Calu3 (cell line): ENCODE measurements around the gene LAMA2. TPM values are rescaled to one million over a fixed set of nuclear protein-coding genes. Genes with fewer than 3 reads are reported as not detected.
A peak's percentile ranks its signal among the peaks of the same experiment; 100 is the strongest.

Experiments
- BruUV-seq: library from RNA; stranded (reverse); fragments of 400-500 nt; replicated peaks from 2 replicates; lab custom pipeline; 2021; lab: Mats Ljungman, UMichigan
- CTCF ChIA-PET: fragments of 300-600 bp; sonication (Branson Sonifier 250); formaldehyde crosslinking; loops from one replicate; lab custom pipeline; 2022; ENCODE audit warnings: antibody characterized with exemption; lab: Charles Lee
- DNase-seq: peaks from one replicate; pipeline ENCODE4 v3.0.0; 2022
- H3K27ac Mint-ChIP-seq: one replicate; pipeline ENCODE4 v1.8.0; 2022; ENCODE audit warnings: mixed read lengths; ENCODE audit not compliant: unreplicated experiment
- H3K27me3 Mint-ChIP-seq: one replicate; pipeline ENCODE4 v1.8.0; 2022; ENCODE audit warnings: mixed read lengths; ENCODE audit not compliant: unreplicated experiment
- H3K36me3 Mint-ChIP-seq: one replicate; pipeline ENCODE4 v1.8.0; 2022; ENCODE audit warnings: mild to moderate bottlenecking, moderate library complexity, mixed read lengths; ENCODE audit not compliant: insufficient read depth, unreplicated experiment
- H3K4me1 Mint-ChIP-seq: one replicate; pipeline ENCODE4 v1.8.0; 2022; ENCODE audit warnings: mild to moderate bottlenecking, low read depth, mixed read lengths; ENCODE audit not compliant: unreplicated experiment
- H3K4me3 Mint-ChIP-seq: one replicate; pipeline ENCODE4 v1.8.0; 2022; ENCODE audit warnings: mild to moderate bottlenecking, low read depth, moderate library complexity, mixed read lengths; ENCODE audit not compliant: unreplicated experiment
- H3K9me3 Mint-ChIP-seq: one replicate; pipeline ENCODE4 v1.8.0; 2022; ENCODE audit warnings: low read depth, mixed read lengths; ENCODE audit not compliant: unreplicated experiment
- intact Hi-C: fragments of 100-400 bp; cut with micrococcal nuclease; formaldehyde crosslinking; loops from one replicate; pipeline ENCODE4 v1.10.0; 2022; ENCODE audit not compliant: unreplicated experiment
- total RNA-seq: library from RNA; stranded (reverse); gene quantifications from 2 replicates; pipeline ENCODE4 v1.2.3, GENCODE V29; 2022
- TF ChIP-seq, protein P1 (sequence below): fragments of 200-600 bp; IDR thresholded peaks from one replicate; pipeline ENCODE4 v1.8.0; 2022; ENCODE audit warnings: antibody characterized with exemption; ENCODE audit not compliant: unreplicated experiment

Gene LAMA2
- total RNA-seq, 1 experiment from 2014 or later, result 0.80 TPM

DNA sequence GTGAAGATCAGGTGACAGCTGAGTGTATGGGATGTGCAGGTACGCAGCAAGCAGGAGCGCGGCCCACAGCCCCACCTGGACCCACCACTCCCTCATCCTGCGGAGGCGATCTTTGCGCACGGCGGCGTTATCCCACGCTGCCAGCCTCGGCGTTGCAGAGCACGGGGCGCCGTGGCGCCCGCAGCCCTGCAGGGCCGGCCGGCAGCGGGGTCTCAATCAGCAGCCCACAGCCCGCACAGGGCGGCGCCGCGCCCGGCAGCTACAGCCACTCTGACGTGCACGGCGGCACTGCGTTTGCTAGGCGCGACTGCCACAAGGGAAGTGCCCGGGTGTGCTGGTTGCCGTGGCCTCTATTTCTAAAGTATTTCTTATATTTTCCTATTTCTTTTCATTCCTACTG lies 46.9 kb downstream of the LAMA2 start:
- H3K4me3 Mint-ChIP-seq, result peak overlapping the region; percentile 21
- BruUV-seq, result no TSS peak
- H3K27ac Mint-ChIP-seq, result no peak overlapping the region
- TF ChIP-seq, protein P1, sequence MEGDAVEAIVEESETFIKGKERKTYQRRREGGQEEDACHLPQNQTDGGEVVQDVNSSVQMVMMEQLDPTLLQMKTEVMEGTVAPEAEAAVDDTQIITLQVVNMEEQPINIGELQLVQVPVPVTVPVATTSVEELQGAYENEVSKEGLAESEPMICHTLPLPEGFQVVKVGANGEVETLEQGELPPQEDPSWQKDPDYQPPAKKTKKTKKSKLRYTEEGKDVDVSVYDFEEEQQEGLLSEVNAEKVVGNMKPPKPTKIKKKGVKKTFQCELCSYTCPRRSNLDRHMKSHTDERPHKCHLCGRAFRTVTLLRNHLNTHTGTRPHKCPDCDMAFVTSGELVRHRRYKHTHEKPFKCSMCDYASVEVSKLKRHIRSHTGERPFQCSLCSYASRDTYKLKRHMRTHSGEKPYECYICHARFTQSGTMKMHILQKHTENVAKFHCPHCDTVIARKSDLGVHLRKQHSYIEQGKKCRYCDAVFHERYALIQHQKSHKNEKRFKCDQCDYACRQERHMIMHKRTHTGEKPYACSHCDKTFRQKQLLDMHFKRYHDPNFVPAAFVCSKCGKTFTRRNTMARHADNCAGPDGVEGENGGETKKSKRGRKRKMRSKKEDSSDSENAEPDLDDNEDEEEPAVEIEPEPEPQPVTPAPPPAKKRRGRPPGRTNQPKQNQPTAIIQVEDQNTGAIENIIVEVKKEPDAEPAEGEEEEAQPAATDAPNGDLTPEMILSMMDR, result no peak
- H3K27me3 Mint-ChIP-seq, result peaks cover 51% of the 10 kb centered on the region
- H3K4me1 Mint-ChIP-seq, result no peaks in the 10 kb centered on the region
- peaks cover 1% of the 10 kb centered on the region for H3K9me3 Mint-ChIP-seq
- DNase-seq, result no peak
- CTCF ChIA-PET, result no interaction called here
- intact Hi-C loops, result no loop called here
- H3K36me3 Mint-ChIP-seq, result no peaks in the 10 kb centered on the region

DNA sequence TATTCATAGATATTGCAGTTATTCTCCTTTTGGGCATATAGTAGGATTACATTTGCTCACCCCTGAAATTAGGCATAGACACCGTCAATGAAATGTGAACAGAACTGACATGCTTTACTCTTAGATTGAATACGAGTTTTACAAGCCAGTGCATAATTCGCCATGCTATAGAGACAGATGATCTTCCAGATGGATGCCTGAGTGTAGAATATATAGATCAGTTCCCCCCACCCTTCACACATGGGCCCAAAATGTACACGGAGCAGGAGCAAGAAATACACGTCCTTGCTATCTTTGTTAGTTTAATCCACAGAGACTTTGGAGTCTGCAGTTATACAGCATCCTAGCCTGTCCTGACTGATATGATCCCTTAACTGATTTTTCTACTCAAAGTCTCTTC lies 47.4 kb downstream of the LAMA2 start:
- Mint-ChIP-seq H3K4me3 (peak overlapping the region; percentile 21), H3K36me3 (no peaks in the 10 kb centered on the region), H3K9me3 (peaks cover 2% of the 10 kb centered on the region), H3K4me1 (no peaks in the 10 kb centered on the region), H3K27me3 (peaks cover 54% of the 10 kb centered on the region), H3K27ac (no peak overlapping the region)
- no TSS peak for BruUV-seq
- TF ChIP-seq, protein P1, result no peak
- intact Hi-C loops, result no loop called here
- DNase-seq, result no peak
- CTCF ChIA-PET, result no interaction called here

DNA sequence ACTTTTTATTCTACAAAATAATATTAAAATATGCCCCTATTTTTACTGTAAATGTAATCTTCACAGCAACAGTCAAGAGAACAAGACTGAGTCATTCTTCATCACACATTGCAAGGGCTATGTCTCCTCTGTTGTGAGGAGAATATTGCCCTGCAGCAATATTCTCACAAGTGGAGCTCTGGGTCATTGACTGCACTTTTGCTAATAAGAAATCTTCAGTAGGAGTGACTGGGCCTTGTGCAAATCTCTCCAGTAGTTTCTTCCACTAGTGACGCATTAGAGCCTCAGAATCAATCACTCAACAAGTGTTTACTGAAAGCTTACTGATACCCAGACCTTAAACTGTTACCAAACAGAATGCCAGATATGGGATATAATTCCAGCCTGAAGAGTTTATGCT lies 49.1 kb downstream of the LAMA2 start:
- Mint-ChIP-seq H3K36me3 (no peaks in the 10 kb centered on the region), H3K4me1 (no peaks in the 10 kb centered on the region), H3K4me3 (no peak overlapping the region), H3K27ac (no peak overlapping the region), H3K27me3 (peaks cover 59% of the 10 kb centered on the region), H3K9me3 (peaks cover 2% of the 10 kb centered on the region)
- CTCF ChIA-PET, result no interaction called here
- intact Hi-C loops, result no loop called here
- no peak for DNase-seq
- no TSS peak for BruUV-seq
- TF ChIP-seq, protein P1, result no peak

DNA sequence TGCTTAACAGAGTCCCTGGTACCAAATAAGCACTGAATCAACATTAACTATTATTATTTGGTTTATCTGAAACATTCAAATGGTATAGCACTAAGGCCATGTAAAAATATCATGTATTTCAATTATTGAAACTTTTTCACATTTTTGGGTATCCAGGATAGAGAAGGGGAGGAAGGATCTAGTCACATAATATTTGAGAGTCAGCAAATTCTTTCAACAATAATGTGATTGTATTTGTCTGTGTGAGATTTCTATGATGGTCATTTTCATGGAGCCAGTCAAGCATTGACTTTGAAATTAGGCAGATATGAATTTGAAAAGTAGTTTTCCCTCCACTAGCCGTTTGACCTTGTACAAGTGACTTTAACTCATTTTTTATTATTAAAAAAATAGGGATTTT lies 67.9 kb downstream of the LAMA2 start:
- TF ChIP-seq, protein P1, result no peak
- Mint-ChIP-seq H3K36me3 (no peaks in the 10 kb centered on the region), H3K27ac (no peak overlapping the region), H3K9me3 (no peaks in the 10 kb centered on the region), H3K4me3 (no peak overlapping the region), H3K4me1 (no peaks in the 10 kb centered on the region), H3K27me3 (peaks cover 15% of the 10 kb centered on the region)
- no peak for DNase-seq
- intact Hi-C loops, result no loop called here
- CTCF ChIA-PET, result no interaction called here
- no TSS peak for BruUV-seq
